Measurements from ENCODE around the gene CA10. TPM values are rescaled to one million over a fixed set of nuclear protein-coding genes. Genes with fewer than 3 reads are reported as not detected.

CA10 gene
- total and polyA plus RNA-seq, 2 experiments from 2014 or later, result not detected

- H3K9me2 ChIP-seq (ENCODE audit: insufficient read depth), result no peaks in the 10 kb centered on the region
- H3K4me2 ChIP-seq (ENCODE audit: unreplicated experiment), result no peak overlapping the region
- no peaks in the 10 kb centered on the region for H3K4me1 ChIP-seq (ENCODE audit: insufficient read depth)
- H4K20me1 ChIP-seq (ENCODE audit: insufficient read depth), result no peaks in the 10 kb centered on the region
- H3K9ac ChIP-seq, result no peak overlapping the region
- H3K9me3 ChIP-seq (ENCODE audit: low read depth), result no peaks in the 10 kb centered on the region
- TF ChIP-seq EZH2 (IDR thresholded peaks at IDR 0.05; ENCODE audit: insufficient read depth, poor library complexity, severe bottlenecking) (no peak), EZH2phosphoT487 (IDR thresholded peaks at IDR 0.05; ENCODE audit: insufficient read depth, low read depth) (no peak)
- DNase-seq, result no peak
- H3K36me3 ChIP-seq (ENCODE audit: low read depth), result no peaks in the 10 kb centered on the region
- H3K79me2 ChIP-seq (ENCODE audit: insufficient read depth), result no peaks in the 10 kb centered on the region
- no peak overlapping the region for H3K4me3 ChIP-seq
- H3K27ac ChIP-seq, result no peak overlapping the region
- WGBS, 2 experiments (ENCODE audit: low coverage in 1 of 2, low lambda C conversion rate in 2 of 2, missing lambda C conversion rate in 2 of 2), result 12 to 13% methylated on average over 3 of the region's 3 CpGs
- no peak overlapping the region for H2AFZ ChIP-seq
- H3F3A ChIP-seq (ENCODE audit: insufficient read depth), result no peaks in the 10 kb centered on the region
- no peaks in the 10 kb centered on the region for H3K27me3 ChIP-seq (replicated peaks; ENCODE audit: insufficient read depth)
- in situ Hi-C loops (cut with MboI), result no loop called here
Observed at GRCh38 chr17:51650772-51651171, 507.7 kb downstream of the CA10 start.

GRCh38 chr17:51650202-51650601 is 508.3 kb downstream of the CA10 start:
- 27 to 44% methylated on average over 2 of the region's 2 CpGs for WGBS, 2 experiments (ENCODE audit: low coverage in 1 of 2, low lambda C conversion rate in 2 of 2, missing lambda C conversion rate in 2 of 2)
- Histone ChIP-seq H2AFZ (no peak overlapping the region), H3K27ac (no peak overlapping the region), H3K9me3 (ENCODE audit: low read depth) (no peaks in the 10 kb centered on the region), H3K4me2 (ENCODE audit: unreplicated experiment) (no peak overlapping the region), H3K9me2 (ENCODE audit: insufficient read depth) (no peaks in the 10 kb centered on the region), H3K36me3 (ENCODE audit: low read depth) (no peaks in the 10 kb centered on the region), H3K4me1 (ENCODE audit: insufficient read depth) (no peaks in the 10 kb centered on the region), H3K79me2 (ENCODE audit: insufficient read depth) (no peaks in the 10 kb centered on the region), H4K20me1 (ENCODE audit: insufficient read depth) (no peaks in the 10 kb centered on the region), H3K27me3 (replicated peaks; ENCODE audit: insufficient read depth) (no peaks in the 10 kb centered on the region), H3K9ac (no peak overlapping the region), H3F3A (ENCODE audit: insufficient read depth) (no peaks in the 10 kb centered on the region), H3K4me3 (no peak overlapping the region)
- TF ChIP-seq EZH2 (IDR thresholded peaks at IDR 0.05; ENCODE audit: insufficient read depth, poor library complexity, severe bottlenecking) (no peak), EZH2phosphoT487 (IDR thresholded peaks at IDR 0.05; ENCODE audit: insufficient read depth, low read depth) (no peak)
- in situ Hi-C loops (cut with MboI), result no loop called here
- DNase-seq, result no peak

GRCh38 chr17:51647826-51648225 is 510.7 kb downstream of the CA10 start:
- WGBS, 2 experiments (ENCODE audit: low coverage in 1 of 2, low lambda C conversion rate in 2 of 2, missing lambda C conversion rate in 2 of 2), result 10 to 11% methylated on average over 5 of the region's 5 CpGs
- H3K4me1 ChIP-seq (ENCODE audit: insufficient read depth), result no peaks in the 10 kb centered on the region
- H3K36me3 ChIP-seq (ENCODE audit: low read depth), result no peaks in the 10 kb centered on the region
- H3K9me3 ChIP-seq (ENCODE audit: low read depth), result no peaks in the 10 kb centered on the region
- no peaks in the 10 kb centered on the region for H3F3A ChIP-seq (ENCODE audit: insufficient read depth)
- H2AFZ ChIP-seq, result no peak overlapping the region
- H3K27me3 ChIP-seq (replicated peaks; ENCODE audit: insufficient read depth), result no peaks in the 10 kb centered on the region
- no peaks in the 10 kb centered on the region for H3K9me2 ChIP-seq (ENCODE audit: insufficient read depth)
- TF ChIP-seq EZH2 (IDR thresholded peaks at IDR 0.05; ENCODE audit: insufficient read depth, poor library complexity, severe bottlenecking) (no peak), EZH2phosphoT487 (IDR thresholded peaks at IDR 0.05; ENCODE audit: insufficient read depth, low read depth) (no peak)
- H3K9ac ChIP-seq, result no peak overlapping the region
- H3K27ac ChIP-seq, result no peak overlapping the region
- DNase-seq, result peak; percentile 3
- no peaks in the 10 kb centered on the region for H4K20me1 ChIP-seq (ENCODE audit: insufficient read depth)
- no peak overlapping the region for H3K4me2 ChIP-seq (ENCODE audit: unreplicated experiment)
- H3K79me2 ChIP-seq (ENCODE audit: insufficient read depth), result no peaks in the 10 kb centered on the region
- H3K4me3 ChIP-seq, result no peak overlapping the region
- in situ Hi-C loops (cut with MboI), result no loop called here

- in situ Hi-C loops (cut with MboI), result no loop called here
- H3F3A ChIP-seq (ENCODE audit: insufficient read depth), result no peaks in the 10 kb centered on the region
- no peak overlapping the region for H3K4me2 ChIP-seq (ENCODE audit: unreplicated experiment)
- H3K27ac ChIP-seq, result no peak overlapping the region
- H3K9me3 ChIP-seq (ENCODE audit: low read depth), result no peaks in the 10 kb centered on the region
- WGBS, 2 experiments (ENCODE audit: low coverage in 1 of 2, low lambda C conversion rate in 2 of 2, missing lambda C conversion rate in 2 of 2), result 4% methylated on average over 6 of the region's 6 CpGs
- H4K20me1 ChIP-seq (ENCODE audit: insufficient read depth), result no peaks in the 10 kb centered on the region
- H3K79me2 ChIP-seq (ENCODE audit: insufficient read depth), result no peaks in the 10 kb centered on the region
- H3K36me3 ChIP-seq (ENCODE audit: low read depth), result no peaks in the 10 kb centered on the region
- H2AFZ ChIP-seq, result no peak overlapping the region
- H3K9ac ChIP-seq, result no peak overlapping the region
- H3K27me3 ChIP-seq (replicated peaks; ENCODE audit: insufficient read depth), result no peaks in the 10 kb centered on the region
- H3K4me3 ChIP-seq, result no peak overlapping the region
- no peaks in the 10 kb centered on the region for H3K9me2 ChIP-seq (ENCODE audit: insufficient read depth)
- TF ChIP-seq EZH2phosphoT487 (IDR thresholded peaks at IDR 0.05; ENCODE audit: insufficient read depth, low read depth), result no peak
- no peak for TF ChIP-seq EZH2 (IDR thresholded peaks at IDR 0.05; ENCODE audit: insufficient read depth, poor library complexity, severe bottlenecking)
- no peaks in the 10 kb centered on the region for H3K4me1 ChIP-seq (ENCODE audit: insufficient read depth)
- DNase-seq, result no peak
Observed at GRCh38 chr17:51647067-51647466, 511.4 kb downstream of the CA10 start.

- Histone ChIP-seq H3K79me2 (ENCODE audit: insufficient read depth) (no peaks in the 10 kb centered on the region), H3K4me1 (ENCODE audit: insufficient read depth) (no peaks in the 10 kb centered on the region), H3K9me3 (ENCODE audit: low read depth) (no peaks in the 10 kb centered on the region), H3K27me3 (replicated peaks; ENCODE audit: insufficient read depth) (no peaks in the 10 kb centered on the region), H3K9me2 (ENCODE audit: insufficient read depth) (no peaks in the 10 kb centered on the region), H3F3A (ENCODE audit: insufficient read depth) (no peaks in the 10 kb centered on the region), H3K9ac (no peak overlapping the region), H2AFZ (no peak overlapping the region), H3K27ac (no peak overlapping the region), H3K4me2 (ENCODE audit: unreplicated experiment) (no peak overlapping the region), H3K4me3 (no peak overlapping the region), H4K20me1 (ENCODE audit: insufficient read depth) (no peaks in the 10 kb centered on the region), H3K36me3 (ENCODE audit: low read depth) (no peaks in the 10 kb centered on the region)
- DNase-seq, result no peak
- TF ChIP-seq EZH2 (IDR thresholded peaks at IDR 0.05; ENCODE audit: insufficient read depth, poor library complexity, severe bottlenecking), result no peak
- no peak for TF ChIP-seq EZH2phosphoT487 (IDR thresholded peaks at IDR 0.05; ENCODE audit: insufficient read depth, low read depth)
- in situ Hi-C loops (cut with MboI), result no loop called here
- WGBS, 2 experiments (ENCODE audit: low coverage in 1 of 2, low lambda C conversion rate in 2 of 2, missing lambda C conversion rate in 2 of 2), result 42 to 43% methylated on average over 4 of the region's 4 CpGs
Observed at GRCh38 chr17:51646539-51646938, 512.0 kb downstream of the CA10 start.
